HuH-7 (cell line): ENCODE results near the gene CHST11.

Experiments
- DNase-seq: peaks from one replicate; pipeline ENCODE4 v3.0.0; 2011; ENCODE audit warnings: low spot score

CHST11 gene

DNA sequence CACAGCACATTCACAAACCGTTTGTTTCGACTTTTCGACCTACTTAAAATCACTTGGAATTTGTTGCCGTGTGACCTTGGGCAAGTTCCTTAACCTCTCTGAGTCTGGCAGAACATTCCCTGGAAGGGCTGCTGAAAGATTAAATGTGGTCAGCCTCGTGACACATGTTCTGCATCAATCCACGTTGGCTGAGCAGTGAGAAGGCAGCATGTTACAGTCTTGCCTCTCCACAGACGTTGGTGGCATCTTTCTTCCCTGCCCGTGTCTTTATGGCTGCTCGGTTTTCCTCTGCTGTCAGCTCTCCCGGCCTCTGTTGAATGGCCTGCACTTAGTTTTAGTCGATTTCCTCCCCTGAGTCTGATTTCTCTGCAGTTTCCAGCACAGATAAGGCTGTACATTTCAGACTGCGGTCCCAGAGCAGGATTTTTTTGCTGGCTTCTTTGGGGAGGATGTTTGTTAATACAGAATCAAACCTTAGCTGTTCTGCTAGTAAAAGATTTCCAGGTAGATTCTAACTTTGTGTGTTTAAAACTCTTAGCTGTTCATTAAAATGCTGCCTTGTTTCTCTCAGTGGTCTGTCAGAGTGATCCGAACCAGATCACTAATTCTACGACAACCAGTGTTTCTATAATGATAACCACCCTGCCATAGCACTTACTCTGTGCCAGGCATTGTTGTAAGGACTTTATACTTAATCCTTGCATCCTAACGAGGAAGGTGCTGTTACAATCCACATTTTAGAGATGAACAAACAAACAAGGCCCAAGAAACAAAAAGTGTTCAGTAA lies 217.1 kb downstream of the CHST11 start:
- DNase-seq = no peak

- DNase-seq = no peak
Observed at GRCh38 chr12:104676636-104677035, 219.9 kb downstream of the CHST11 start.

- no peak for DNase-seq
Observed at GRCh38 chr12:104677441-104678089, 220.8 kb downstream of the CHST11 start.

- DNase-seq = no peak
Observed at GRCh38 chr12:104680070-104680469, 223.3 kb downstream of the CHST11 start.

DNA sequence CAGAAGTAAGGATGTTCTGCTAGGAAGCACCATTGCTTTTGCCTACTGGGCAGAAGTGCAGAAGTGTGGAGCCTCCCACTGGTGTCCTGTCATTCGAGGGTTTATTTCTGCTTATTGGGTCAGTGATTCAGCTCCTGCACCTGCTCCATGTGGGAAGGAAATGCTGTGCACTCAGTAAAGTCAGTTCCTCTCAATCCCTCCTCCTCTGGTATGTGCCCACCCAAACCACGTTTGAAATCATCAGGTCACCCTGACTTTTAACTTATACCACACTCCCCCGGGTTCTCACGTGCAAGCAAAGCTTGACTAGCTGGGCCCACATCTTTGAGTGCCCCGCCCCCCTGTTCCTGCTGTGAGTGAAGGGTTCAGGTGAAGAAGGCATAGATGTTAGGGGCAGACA lies 223.7 kb downstream of the CHST11 start:
- DNase-seq = no peak

- DNase-seq = no peak
Observed at GRCh38 chr12:104681012-104681690, 224.4 kb downstream of the CHST11 start.

DNA sequence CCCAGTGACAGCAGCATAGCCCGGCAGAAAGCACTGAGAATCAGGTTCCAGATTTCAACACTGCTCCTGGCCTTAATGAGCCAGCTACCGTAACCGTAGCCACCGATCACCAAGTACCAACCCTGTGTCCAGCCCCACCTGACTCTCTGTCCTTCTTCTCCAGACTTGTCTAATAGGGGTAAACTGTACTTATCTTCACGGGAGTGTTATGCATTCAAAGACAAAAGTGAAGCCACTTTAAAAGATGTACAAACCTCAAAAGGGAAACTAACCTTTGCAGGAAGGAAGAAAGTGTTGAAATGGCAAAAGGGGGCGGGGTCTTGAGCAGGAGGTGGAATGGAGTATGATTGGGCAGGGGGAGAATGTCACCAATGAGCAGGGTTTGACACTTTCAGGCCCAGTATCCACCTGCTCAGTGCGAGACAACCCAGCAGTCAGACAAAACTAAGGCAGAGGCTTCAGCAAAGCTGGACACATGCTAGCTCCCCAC lies 226.1 kb downstream of the CHST11 start:
- DNase-seq = no peak

GRCh38 chr12:104683831-104684503 lies 227.2 kb downstream of the CHST11 start:
- DNase-seq = no peak

GRCh38 chr12:104684884-104685283 lies 228.1 kb downstream of the CHST11 start:
- no peak for DNase-seq

- DNase-seq = no peak
Observed at GRCh38 chr12:104685366-104685765, 228.6 kb downstream of the CHST11 start.

- DNase-seq = no peak
Observed at GRCh38 chr12:104686196-104686595, 229.4 kb downstream of the CHST11 start.

DNA sequence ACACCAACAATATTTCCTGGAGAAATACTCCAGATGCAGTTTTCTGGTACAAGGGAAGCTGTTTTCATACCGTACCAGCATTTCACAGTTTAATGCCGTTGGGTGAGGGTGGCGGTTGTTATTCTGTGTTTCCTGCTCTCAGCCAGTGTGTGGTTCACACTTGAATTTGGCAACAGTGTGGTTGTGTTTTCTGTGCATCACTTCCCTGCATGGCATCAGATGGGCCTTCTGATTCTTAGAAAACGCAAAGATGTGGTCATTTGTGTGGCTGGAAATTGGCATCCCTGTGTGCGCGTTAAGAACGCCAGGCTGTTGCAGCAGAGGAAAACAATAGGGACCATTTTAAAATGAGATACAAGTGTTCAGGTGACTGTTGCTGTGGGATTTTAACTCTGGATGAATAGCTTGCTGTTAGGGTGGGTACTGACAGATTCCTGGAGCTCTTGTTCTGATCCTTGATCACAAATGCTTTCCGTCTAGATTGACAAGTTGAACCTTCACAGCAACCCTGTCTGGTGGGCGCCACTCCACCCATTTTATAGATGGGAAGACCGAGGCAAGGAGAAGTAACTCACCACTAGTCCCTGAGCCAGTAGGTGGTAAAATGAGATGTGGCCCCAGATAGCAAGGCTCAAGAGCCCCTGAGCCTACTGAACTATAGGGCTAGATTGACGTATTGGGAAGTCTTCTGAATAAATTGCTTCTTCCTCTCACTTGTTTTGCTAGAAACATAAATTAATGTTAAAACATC lies 231.2 kb downstream of the CHST11 start:
- DNase-seq = no peak

DNA sequence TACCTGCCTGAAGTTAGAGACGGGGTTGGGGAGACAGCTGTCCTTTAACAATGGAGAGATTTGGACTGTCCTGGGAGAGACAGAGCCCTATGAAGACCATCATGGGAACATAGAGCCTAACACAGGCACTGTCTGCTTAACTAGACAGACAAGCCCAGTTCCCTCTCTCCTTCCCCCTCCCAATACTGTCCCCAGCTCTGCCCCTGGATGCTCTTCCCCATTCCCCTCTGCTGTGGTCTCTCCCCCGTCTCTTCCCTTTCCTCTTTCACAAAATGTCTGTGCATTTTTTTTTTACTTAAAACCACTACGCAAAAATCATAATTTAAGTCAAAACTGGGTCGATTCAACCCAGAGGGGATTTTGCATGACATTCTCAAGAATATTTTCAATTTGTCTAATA lies 232.9 kb downstream of the CHST11 start:
- no peak for DNase-seq

GRCh38 chr12:104691721-104692556 lies 235.2 kb downstream of the CHST11 start:
- DNase-seq = no peak

DNA sequence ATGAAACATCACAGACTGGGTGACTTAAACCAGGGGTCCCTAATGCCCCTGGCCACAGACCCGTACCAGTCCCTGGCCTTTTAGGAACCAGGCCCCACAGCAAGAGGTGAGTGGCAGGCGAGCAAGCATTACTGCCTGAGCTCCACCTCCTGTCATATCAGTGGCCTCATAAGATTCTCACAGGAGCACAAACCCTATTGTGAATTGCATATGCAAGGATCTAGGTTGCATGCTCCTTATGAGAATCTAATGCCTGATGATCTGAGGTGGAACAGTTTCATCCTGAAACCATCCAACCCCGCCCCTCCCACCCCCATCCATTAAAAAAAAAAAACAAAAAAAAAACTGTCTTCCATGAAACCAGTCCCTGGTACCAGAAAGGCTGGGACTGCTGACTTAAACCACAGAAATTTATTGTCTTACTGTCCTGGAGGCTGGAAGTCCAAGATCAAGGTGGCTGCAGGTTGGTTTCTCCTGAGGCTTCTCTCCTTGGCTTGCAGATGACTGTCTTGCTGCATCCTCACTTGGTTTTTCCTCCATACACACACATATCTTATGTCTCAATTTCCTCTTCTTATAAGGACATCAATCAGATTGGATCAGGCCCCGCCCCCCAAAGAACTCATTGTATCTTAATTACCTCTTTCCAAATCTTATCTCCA lies 235.9 kb downstream of the CHST11 start:
- no peak for DNase-seq

DNA sequence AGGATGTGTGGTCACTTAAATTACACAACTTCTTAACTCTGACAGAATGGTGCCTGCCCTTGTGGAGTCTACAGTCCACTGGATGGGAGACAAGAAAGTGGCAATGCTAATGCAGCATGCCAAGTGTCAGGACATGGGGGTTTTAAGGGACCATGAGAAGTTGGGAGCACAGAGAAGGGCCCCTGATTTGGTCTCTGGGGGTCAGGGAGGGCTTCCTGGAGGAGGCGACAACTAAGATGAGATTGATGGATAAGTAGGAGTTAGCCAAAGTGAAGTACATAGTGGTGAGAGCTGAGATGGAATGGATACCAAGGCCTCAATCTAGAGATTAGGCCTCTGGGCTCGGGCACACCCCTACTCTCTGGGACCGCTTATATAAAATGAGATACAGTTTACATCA lies 236.7 kb downstream of the CHST11 start:
- no peak for DNase-seq

DNA sequence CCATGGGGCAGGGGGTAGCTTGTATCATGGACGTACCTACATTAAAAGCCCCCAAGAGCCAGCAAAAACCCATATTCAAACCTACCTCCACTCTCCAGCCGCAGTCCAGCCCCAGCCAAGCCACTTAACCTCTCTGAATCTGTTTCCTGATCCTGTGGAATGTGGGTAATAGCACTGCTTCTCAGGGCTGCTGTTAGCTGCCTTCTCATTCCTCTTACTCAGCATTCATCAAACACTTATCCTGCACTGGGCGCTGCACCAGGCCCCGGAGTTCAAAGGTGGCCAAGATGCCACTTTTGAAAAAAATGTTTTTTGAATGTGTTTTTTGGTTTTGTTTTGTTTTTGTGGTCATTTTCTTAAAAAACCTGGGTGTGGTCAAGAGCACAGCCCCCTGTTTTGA lies 237.4 kb downstream of the CHST11 start:
- no peak for DNase-seq

DNA sequence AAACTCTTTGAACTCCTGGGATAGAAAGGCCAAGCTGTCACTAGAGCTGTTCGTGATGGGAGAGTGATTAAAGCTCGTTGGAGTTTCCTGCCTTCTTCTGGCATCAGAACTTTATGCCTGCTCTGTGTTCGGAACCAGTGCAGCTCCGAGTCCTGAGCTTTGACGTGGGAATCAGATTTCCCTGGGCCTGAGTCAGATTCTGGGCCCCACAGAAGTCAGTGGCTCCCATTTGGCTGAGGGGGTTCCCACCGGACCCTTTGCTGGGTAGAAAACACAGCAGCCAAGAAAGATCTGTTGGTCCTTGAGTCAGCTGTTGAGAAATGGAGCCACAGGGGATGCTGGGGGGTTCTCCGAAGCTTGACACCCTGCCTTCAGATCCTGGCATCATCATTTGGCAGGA lies 238.0 kb downstream of the CHST11 start:
- DNase-seq = no peak

DNA sequence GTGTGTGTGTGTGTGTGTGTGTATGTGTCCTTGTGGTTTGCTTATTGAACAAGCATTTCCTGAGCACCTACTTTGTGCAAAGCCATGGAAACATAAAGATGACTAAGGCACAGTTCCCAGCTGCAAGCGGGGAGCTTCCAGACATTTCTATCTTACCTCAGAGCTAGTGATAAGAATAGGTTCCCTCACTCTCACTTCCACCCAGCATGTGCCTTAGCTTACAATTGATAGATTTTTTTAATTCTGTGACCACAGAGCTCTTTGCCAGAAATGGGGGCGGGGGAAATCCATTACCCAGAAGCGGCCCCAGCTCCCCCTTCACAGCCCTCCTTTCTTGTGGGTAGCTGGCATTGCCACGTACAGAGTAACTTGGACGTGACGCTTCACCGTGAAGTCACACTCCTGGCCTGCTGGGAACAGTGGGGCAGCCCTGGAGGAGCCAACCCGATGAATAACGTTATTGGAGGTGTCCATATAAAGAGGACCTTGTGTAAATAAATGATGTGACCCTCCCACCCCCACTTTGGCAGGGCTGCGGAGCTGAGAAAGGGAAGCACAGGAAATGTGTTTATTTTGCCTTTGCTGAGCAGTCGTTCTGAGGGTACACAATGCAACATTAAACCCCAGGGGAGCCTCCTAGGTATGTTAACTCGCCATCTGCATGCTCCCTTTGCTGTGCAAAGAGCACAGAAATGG lies 238.9 kb downstream of the CHST11 start:
- no peak for DNase-seq

DNA sequence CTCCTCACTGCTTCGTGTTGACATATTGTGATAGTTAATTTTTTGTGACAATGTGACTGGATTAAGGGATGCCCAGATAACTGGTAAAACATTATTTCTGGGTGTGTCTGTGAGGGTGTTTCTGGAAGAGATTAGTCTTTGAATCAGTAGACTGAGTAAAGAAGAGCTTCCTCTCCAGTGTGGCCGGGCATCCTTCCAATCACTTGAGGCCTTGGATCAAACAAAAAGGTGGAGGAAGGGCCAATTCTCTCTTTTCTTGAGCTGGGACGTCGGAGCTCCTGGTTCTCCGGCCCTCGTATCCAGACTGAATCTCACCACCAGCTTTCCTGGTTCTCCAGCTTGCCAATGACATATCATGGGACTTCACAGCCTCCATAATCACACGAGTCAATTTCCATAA lies 240.4 kb downstream of the CHST11 start:
- no peak for DNase-seq
